MM.1S (cell line): Measurements from ENCODE around the gene XPO5.

Experiments
- EZH2 ChIP-seq: fragments of 300-600 bp; sonication (generic); optimal IDR thresholded peaks from 2 replicates; pipeline ENCODE3; 2017; ENCODE audit warnings: low read depth, mild to moderate bottlenecking, antibody characterized with exemption, low read length, mixed read lengths
- EZH2phosphoT487 ChIP-seq: fragments of 300-600 bp; sonication (generic); IDR thresholded peaks from 2 replicates; pipeline ENCODE4 v1.6.1; 2018; ENCODE audit warnings: antibody characterized with exemption, low read length
- TF ChIP-seq, protein P1 (sequence below): fragments of 300-600 bp; sonication (generic); IDR thresholded peaks from 2 replicates; pipeline ENCODE4 v1.5.1; 2016; ENCODE audit warnings: antibody characterized with exemption, low read length, mixed read lengths

DNA sequence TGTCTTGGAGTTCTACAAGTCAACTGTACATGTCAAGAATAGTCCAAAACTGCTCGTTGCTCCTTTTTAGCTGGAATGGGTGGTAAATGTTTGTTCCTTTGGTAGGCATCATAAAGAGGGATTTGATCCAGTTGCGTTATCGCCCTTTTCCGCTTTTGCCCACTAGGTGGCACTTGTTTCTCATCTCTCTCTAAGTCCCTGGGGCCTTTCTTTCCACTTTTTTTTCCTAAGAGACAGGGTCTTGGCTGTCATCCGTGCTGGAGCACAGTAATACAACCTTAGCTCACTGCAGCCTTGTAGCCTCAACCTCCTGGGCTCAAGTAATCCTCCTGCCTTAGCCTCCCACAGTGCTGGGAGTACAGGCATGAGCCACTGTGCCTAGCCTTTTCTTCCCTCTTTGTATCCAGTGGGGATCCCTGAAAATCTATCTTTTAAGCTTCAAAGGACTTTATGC is 32.5 kb upstream of the XPO5 start:
- TF ChIP-seq, protein P1, sequence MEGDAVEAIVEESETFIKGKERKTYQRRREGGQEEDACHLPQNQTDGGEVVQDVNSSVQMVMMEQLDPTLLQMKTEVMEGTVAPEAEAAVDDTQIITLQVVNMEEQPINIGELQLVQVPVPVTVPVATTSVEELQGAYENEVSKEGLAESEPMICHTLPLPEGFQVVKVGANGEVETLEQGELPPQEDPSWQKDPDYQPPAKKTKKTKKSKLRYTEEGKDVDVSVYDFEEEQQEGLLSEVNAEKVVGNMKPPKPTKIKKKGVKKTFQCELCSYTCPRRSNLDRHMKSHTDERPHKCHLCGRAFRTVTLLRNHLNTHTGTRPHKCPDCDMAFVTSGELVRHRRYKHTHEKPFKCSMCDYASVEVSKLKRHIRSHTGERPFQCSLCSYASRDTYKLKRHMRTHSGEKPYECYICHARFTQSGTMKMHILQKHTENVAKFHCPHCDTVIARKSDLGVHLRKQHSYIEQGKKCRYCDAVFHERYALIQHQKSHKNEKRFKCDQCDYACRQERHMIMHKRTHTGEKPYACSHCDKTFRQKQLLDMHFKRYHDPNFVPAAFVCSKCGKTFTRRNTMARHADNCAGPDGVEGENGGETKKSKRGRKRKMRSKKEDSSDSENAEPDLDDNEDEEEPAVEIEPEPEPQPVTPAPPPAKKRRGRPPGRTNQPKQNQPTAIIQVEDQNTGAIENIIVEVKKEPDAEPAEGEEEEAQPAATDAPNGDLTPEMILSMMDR = peak; percentile 80
- TF ChIP-seq EZH2phosphoT487 (no peak), EZH2 (no peak)
